HepG2 (cell line): ENCODE data around the gene FOSB. TPM values are rescaled to one million over a fixed set of nuclear protein-coding genes. Genes with fewer than 3 reads are reported as not detected.

Source experiments
- ASH2L ChIP-seq: fragments of 300-600, 200-600 bp; sonication (generic); IDR thresholded peaks from 2 replicates; pipeline ENCODE4 v1.7.0; 2017; ENCODE audit warnings: low read depth, mild to moderate bottlenecking, moderate library complexity, mixed read lengths, low read length; ENCODE audit not compliant: insufficient read length
- BCL3 ChIP-seq: sonication (generic); formaldehyde crosslinking; IDR thresholded peaks from 2 replicates; pipeline ENCODE4 v1.5.1; 2020; ENCODE audit warnings: mild to moderate bottlenecking, missing genetic modification reagents, moderate library complexity
- ELF1 ChIP-seq: sonication (generic); formaldehyde crosslinking; IDR thresholded peaks from 2 replicates; pipeline ENCODE4 v1.4.0; 2020; ENCODE audit warnings: missing genetic modification reagents
- GFI1 ChIP-seq: sonication (generic); formaldehyde crosslinking; IDR thresholded peaks from 2 replicates; pipeline ENCODE4 v1.5.0; 2020; ENCODE audit warnings: missing genetic modification reagents, mild to moderate bottlenecking, borderline replicate concordance
- HNF1B ChIP-seq: sonication (generic); formaldehyde crosslinking; IDR thresholded peaks from 2 replicates; pipeline ENCODE4 v1.5.1; 2020; ENCODE audit warnings: mild to moderate bottlenecking, moderate library complexity, missing genetic modification reagents
- HOXA9 ChIP-seq: sonication (generic); formaldehyde crosslinking; IDR thresholded peaks from 2 replicates; pipeline ENCODE4 v1.8.1; 2022; ENCODE audit warnings: missing genetic modification reagents, mild to moderate bottlenecking, moderate library complexity, borderline replicate concordance
- LRRFIP1 ChIP-seq: sonication (generic); formaldehyde crosslinking; conservative IDR thresholded peaks from 2 replicates; pipeline ENCODE4 v1.4.0; 2020; ENCODE audit warnings: missing genetic modification reagents
- MEF2D ChIP-seq: sonication (generic); formaldehyde crosslinking; IDR thresholded peaks from 2 replicates; pipeline ENCODE4 v1.5.1; 2020; ENCODE audit warnings: mild to moderate bottlenecking, missing genetic modification reagents
- MNT ChIP-seq: fragments of 450-650 bp; IDR thresholded peaks from 2 replicates; pipeline ENCODE4 v1.6.1; 2016
- RCOR2 ChIP-seq: IDR thresholded peaks from 2 replicates; pipeline ENCODE4 v1.6.1; 2016; ENCODE audit warnings: missing biosample characterization, missing genetic modification reagents
- SMAD9 ChIP-seq: sonication (generic); formaldehyde crosslinking; IDR thresholded peaks from 2 replicates; pipeline ENCODE4 v1.5.1; 2020; ENCODE audit warnings: mild to moderate bottlenecking, missing genetic modification reagents
- ZBTB3 ChIP-seq: sonication (generic); formaldehyde crosslinking; IDR thresholded peaks from 2 replicates; pipeline ENCODE4 v1.4.0; 2020; ENCODE audit warnings: low read depth, mild to moderate bottlenecking, moderate library complexity, missing genetic modification reagents, borderline replicate concordance
- ZFP62 ChIP-seq: sonication (generic); formaldehyde crosslinking; IDR thresholded peaks from 2 replicates; pipeline ENCODE4 v1.4.0; 2020; ENCODE audit warnings: missing genetic modification reagents
- ZNF513 ChIP-seq: sonication (generic); formaldehyde crosslinking; conservative IDR thresholded peaks from 2 replicates; pipeline ENCODE4 v1.5.0; 2020; ENCODE audit warnings: missing genetic modification reagents
- ZNF747 ChIP-seq: sonication (generic); formaldehyde crosslinking; IDR thresholded peaks from 2 replicates; pipeline ENCODE4 v1.8.1; 2023; ENCODE audit warnings: missing genetic modification reagents, mild to moderate bottlenecking, borderline replicate concordance
- ZSCAN21 ChIP-seq: sonication (generic); formaldehyde crosslinking; IDR thresholded peaks from 2 replicates; pipeline ENCODE4 v1.8.0; 2022; ENCODE audit warnings: mild to moderate bottlenecking, missing genetic modification reagents, moderate library complexity, borderline replicate concordance
- ZSCAN29 ChIP-seq: sonication (generic); formaldehyde crosslinking; conservative IDR thresholded peaks from 2 replicates; pipeline ENCODE4 v1.4.0; 2020; ENCODE audit warnings: mild to moderate bottlenecking, missing genetic modification reagents
- ZSCAN5A ChIP-seq: sonication (generic); formaldehyde crosslinking; IDR thresholded peaks from 2 replicates; pipeline ENCODE4 v1.8.0; 2022; ENCODE audit warnings: mild to moderate bottlenecking, missing genetic modification reagents, borderline replicate concordance
- polyA plus RNA-seq, 8 experiments: library from polyadenylated mRNA; depleted of rRNA in 3 of 8; stranded (reverse) in 7 of 8; unstranded in 1 of 8; fragments of >200 nt; fragmentation: Illumina TruSeq in 4 of 8; extraction: Trizol in 4 of 8; gene quantifications; 2 replicates each; pipeline versions ENCODE4 v1.2.1 to v1.2.3, GENCODE V29; 2011 to 2016; ENCODE audit warnings: low read depth in 4 of 8, missing spikeins in 1 of 8, mixed read lengths in 1 of 8; ENCODE audit not compliant: insufficient read depth in 1 of 8
- total RNA-seq, 5 experiments: library from RNA; depleted of rRNA; stranded (reverse); fragments of >200 nt; fragmentation: Illumina TruSeq; extraction: Trizol; gene quantifications; 2 replicates each; pipeline ENCODE4 v1.2.3, GENCODE V29; 2016; ENCODE audit warnings: low read depth in 1 of 5

FOSB gene
- total and polyA plus RNA-seq, 2 of the 13 experiments (the other 11 are each of a cell fraction or from before 2014, with no cell fraction given): 2.8 to 6.0 TPM

GRCh38 chr19:45514376-45515051 is 46.7 kb downstream of the FOSB start (continued):
- TF ChIP-seq MEF2D (CRISPR knock-in tag) (0 out of 2 replicates have a peak, but pooled peaks have one; percentile 44), ZFP62 (CRISPR knock-in tag) (no peak), SMAD9 (no peak), ZNF747 (no peak; the same call in 1 of the 2 replicates), ZSCAN21 (no peak), MNT (no peak), HNF1B (peak; percentile 58; the same call in 1 of the 2 replicates), ZNF513 (no peak), GFI1 (peak; percentile 61; the same call in 1 of the 2 replicates), ZBTB3 (CRISPR knock-in tag) (no peak), LRRFIP1 (CRISPR knock-in tag) (no peak), RCOR2 (CRISPR knock-in tag) (peak; percentile 86), HOXA9 (no peak), ASH2L (no peak), BCL3 (CRISPR knock-in tag) (0 out of 2 replicates have a peak, but pooled peaks have one; percentile 39), ELF1 (CRISPR knock-in tag) (no peak; the same call in 1 of the 2 replicates), ZSCAN29 (no peak; the same call in 1 of the 2 replicates), ZSCAN5A (no peak)
